ENCODE data around the gene PIAS4. TPM values are rescaled to one million over a fixed set of nuclear protein-coding genes. Genes with fewer than 3 reads are reported as not detected.

The PIAS4 gene
- total RNA-seq, 1 experiment from 2014 or later, result 17.3 TPM

- Histone ChIP-seq H3K27ac (ENCODE audit: low read length) (no peak overlapping the region), H3K4me2 (ENCODE audit: low read depth, low read length, poor library complexity, severe bottlenecking) (no peak overlapping the region), H3K9me2 (replicated peaks; ENCODE audit: insufficient read depth, low read length) (no peaks in the 10 kb centered on the region), H3K4me3 (ENCODE audit: low read length) (no peak overlapping the region), H4K20me1 (ENCODE audit: insufficient read depth, low read depth, low read length) (peaks cover 31% of the 10 kb centered on the region; the same call in 1 of the 2 replicates), H3K4me1 (ENCODE audit: low read length) (peaks cover 13% of the 10 kb centered on the region), H3K9ac (ENCODE audit: low read length) (no peak overlapping the region), H3K36me3 (ENCODE audit: insufficient read depth, low read length) (no peaks in the 10 kb centered on the region), H3K79me2 (ENCODE audit: low read length) (peaks cover 44% of the 10 kb centered on the region), H2AFZ (ENCODE audit: low read length) (no peak overlapping the region), H3K9me3 (ENCODE audit: low read length) (no peaks in the 10 kb centered on the region), H3K27me3 (ENCODE audit: low read length) (no peaks in the 10 kb centered on the region)
- DNase-seq, result no peak
Observed at GRCh38 chr19:4012975-4013634, 5.6 kb downstream of the PIAS4 start.

DNA sequence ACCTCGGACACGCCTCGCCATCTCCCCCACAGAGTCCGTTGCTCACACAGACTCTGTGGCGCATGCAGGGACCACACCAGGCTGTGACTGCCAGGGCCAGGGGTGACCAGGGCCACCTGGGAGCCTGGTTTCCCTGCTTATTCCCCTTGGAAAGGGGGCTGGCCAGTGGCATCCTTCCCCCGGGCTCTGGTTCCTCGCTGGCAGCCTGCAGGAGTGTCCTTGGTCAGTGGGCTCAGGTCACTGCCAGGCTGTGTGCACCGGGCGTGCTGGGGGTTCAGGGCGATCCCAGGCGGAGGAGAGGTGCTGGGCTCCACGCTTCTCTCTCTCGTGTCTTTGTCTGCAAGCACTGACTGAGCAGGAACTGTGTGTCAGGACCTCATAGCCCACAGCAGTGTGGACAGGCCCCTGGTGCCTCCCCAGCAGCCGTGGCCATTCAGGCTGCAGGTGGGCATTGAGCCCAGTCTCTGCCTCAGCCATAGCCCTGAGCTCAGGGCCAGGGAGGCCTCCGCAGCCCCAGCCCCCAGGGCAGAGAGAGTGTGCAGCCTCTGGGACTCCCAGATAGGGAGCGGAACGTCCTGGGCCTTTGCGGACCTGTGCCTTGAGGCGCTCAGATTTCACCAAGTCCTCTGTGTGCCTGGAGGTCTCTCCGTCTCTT lies 6.5 kb downstream of the PIAS4 start:
- H3K27me3 ChIP-seq (ENCODE audit: low read length), result no peaks in the 10 kb centered on the region
- H2AFZ ChIP-seq (ENCODE audit: low read length), result no peak overlapping the region
- no peaks in the 10 kb centered on the region for H3K9me3 ChIP-seq (ENCODE audit: low read length)
- no peak overlapping the region for H3K4me3 ChIP-seq (ENCODE audit: low read length)
- H3K79me2 ChIP-seq (ENCODE audit: low read length), result peaks cover 43% of the 10 kb centered on the region
- H4K20me1 ChIP-seq (ENCODE audit: insufficient read depth, low read depth, low read length), result peaks cover 22% of the 10 kb centered on the region; the same call in 1 of the 2 replicates
- H3K9me2 ChIP-seq (replicated peaks; ENCODE audit: insufficient read depth, low read length), result no peaks in the 10 kb centered on the region
- peaks cover 5% of the 10 kb centered on the region for H3K4me1 ChIP-seq (ENCODE audit: low read length)
- DNase-seq, result no peak
- H3K27ac ChIP-seq (ENCODE audit: low read length), result no peak overlapping the region
- no peak overlapping the region for H3K4me2 ChIP-seq (ENCODE audit: low read depth, low read length, poor library complexity, severe bottlenecking)
- H3K36me3 ChIP-seq (ENCODE audit: insufficient read depth, low read length), result no peaks in the 10 kb centered on the region
- no peak overlapping the region for H3K9ac ChIP-seq (ENCODE audit: low read length)

DNA sequence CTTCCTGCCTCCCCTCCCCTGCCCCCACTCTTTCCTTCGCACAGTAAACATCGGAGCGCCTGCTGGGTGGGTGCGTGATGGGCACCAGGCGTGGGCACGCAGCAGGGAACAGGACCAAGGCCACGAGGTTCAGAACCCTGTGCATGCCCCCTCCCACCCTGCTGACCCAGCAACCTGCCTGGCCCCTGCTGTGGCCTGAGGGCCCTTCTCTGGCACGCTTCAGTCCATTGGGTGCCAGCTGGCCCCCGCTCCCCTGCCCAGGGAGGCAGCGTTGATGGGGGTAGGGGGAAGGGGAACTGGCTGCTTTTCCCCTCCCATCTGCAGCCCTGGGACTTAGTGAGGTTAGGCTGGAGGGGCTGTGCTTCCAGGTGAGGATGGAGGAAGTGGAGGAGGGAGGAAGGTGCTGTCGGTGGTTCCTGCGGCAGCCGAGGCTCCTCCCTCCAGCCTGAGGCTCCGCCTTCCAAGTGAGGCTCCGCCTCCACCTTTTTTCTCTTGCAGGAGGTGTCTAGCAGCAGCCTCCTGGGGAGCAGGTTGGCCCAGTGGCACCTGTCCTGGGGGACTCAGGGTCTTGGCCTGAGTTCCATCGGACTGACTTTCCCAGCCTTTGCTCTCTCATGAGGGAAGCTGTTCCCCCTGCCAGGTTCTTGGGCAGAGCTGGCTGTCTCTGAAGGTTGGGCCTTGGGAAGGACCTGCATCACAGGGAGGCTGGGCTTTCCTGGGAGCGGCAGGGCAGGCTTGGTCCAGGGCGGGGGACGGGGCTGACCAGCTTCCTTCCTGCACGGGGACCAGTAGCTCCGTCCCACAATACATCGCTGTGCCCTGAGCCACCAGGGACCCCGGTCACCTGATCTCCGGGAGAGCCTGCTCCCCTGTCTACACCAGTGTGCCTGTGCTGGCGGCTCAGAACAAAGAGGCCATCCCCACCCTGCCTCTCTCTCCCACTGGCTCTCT lies 7.3 kb downstream of the PIAS4 start:
- no peaks in the 10 kb centered on the region for H3K36me3 ChIP-seq (ENCODE audit: insufficient read depth, low read length)
- H3K79me2 ChIP-seq (ENCODE audit: low read length), result peaks cover 35% of the 10 kb centered on the region
- H3K4me2 ChIP-seq (ENCODE audit: low read depth, low read length, poor library complexity, severe bottlenecking), result no peak overlapping the region
- H3K27me3 ChIP-seq (ENCODE audit: low read length), result no peaks in the 10 kb centered on the region
- peak; percentile 58 for DNase-seq
- peaks cover 18% of the 10 kb centered on the region; the same call in 1 of the 2 replicates for H4K20me1 ChIP-seq (ENCODE audit: insufficient read depth, low read depth, low read length)
- H3K4me1 ChIP-seq (ENCODE audit: low read length), result no peaks in the 10 kb centered on the region
- no peaks in the 10 kb centered on the region for H3K9me2 ChIP-seq (replicated peaks; ENCODE audit: insufficient read depth, low read length)
- no peaks in the 10 kb centered on the region for H3K9me3 ChIP-seq (ENCODE audit: low read length)
- no peak overlapping the region for H3K9ac ChIP-seq (ENCODE audit: low read length)
- H2AFZ ChIP-seq (ENCODE audit: low read length), result no peak overlapping the region
- H3K4me3 ChIP-seq (ENCODE audit: low read length), result no peak overlapping the region
- no peak overlapping the region for H3K27ac ChIP-seq (ENCODE audit: low read length)

DNA sequence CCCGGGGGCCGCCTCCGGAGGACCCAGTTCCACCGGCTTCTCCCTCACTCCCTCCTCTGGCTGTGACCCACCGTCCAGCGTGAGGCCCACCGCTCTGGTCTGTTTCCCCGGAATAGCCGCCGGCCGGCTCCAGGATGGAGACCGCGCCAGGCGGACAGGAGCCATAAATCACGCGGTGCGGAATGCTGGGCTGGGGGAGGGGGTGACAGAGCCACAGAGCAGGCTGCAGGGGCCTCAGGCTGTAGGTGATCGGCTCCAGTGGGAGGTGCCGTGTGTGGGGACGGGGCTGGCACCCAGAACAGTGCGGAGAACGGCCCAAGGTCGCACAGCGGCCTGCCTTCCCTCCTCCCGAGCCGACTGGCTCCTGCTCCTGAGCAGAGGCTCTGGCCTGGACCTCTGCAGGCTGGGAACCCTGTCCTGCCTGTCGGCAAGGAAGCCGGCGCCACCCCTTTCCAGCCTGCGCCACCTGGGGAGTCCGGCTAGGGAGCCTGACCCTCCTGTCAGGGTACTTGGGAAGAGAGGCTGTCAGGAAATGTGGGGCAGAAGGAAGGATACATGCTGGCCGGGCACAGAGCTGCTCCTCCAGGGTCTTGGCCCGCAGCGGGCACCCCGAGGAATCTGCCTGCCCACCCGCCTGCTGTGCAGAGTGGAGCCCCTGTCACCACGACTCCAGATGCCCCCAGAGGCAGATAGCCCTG lies 8.3 kb downstream of the PIAS4 start:
- Histone ChIP-seq H3K9me3 (ENCODE audit: low read length) (no peaks in the 10 kb centered on the region), H3K9ac (ENCODE audit: low read length) (no peak overlapping the region), H3K4me1 (ENCODE audit: low read length) (no peaks in the 10 kb centered on the region), H3K4me3 (ENCODE audit: low read length) (no peak overlapping the region), H3K79me2 (ENCODE audit: low read length) (peaks cover 31% of the 10 kb centered on the region), H3K9me2 (replicated peaks; ENCODE audit: insufficient read depth, low read length) (no peaks in the 10 kb centered on the region), H3K36me3 (ENCODE audit: insufficient read depth, low read length) (no peaks in the 10 kb centered on the region), H3K4me2 (ENCODE audit: low read depth, low read length, poor library complexity, severe bottlenecking) (no peak overlapping the region), H4K20me1 (ENCODE audit: insufficient read depth, low read depth, low read length) (peaks cover 18% of the 10 kb centered on the region; the same call in 1 of the 2 replicates), H3K27ac (ENCODE audit: low read length) (no peak overlapping the region), H3K27me3 (ENCODE audit: low read length) (no peaks in the 10 kb centered on the region), H2AFZ (ENCODE audit: low read length) (no peak overlapping the region)
- no peak for DNase-seq

DNA sequence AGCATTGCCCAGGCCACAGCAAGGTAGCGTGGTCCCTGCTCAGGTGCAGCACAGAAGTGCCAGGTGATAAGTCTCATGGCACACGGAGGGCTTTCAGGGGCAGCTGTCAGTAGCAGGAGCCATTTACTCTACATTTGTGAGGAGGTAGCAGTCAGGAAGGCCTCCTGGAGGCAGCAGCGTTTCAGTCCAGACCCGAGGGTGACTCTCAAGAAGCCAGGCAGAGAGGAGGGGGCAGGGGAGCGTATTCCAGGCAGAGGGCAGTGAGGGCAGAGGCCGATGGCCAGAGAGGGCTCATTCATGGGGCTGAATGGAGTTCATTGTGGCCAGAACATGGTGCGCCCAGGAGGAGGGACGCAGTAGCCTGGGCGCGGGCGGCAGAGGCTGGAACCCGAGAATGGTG lies 8.9 kb downstream of the PIAS4 start:
- Histone ChIP-seq H3K79me2 (ENCODE audit: low read length) (peaks cover 26% of the 10 kb centered on the region), H3K4me2 (ENCODE audit: low read depth, low read length, poor library complexity, severe bottlenecking) (no peak overlapping the region), H3K36me3 (ENCODE audit: insufficient read depth, low read length) (no peaks in the 10 kb centered on the region), H3K4me1 (ENCODE audit: low read length) (no peaks in the 10 kb centered on the region), H3K27me3 (ENCODE audit: low read length) (no peaks in the 10 kb centered on the region), H4K20me1 (ENCODE audit: insufficient read depth, low read depth, low read length) (peaks cover 13% of the 10 kb centered on the region; the same call in 1 of the 2 replicates), H3K9ac (ENCODE audit: low read length) (no peak overlapping the region), H3K9me3 (ENCODE audit: low read length) (no peaks in the 10 kb centered on the region), H3K9me2 (replicated peaks; ENCODE audit: insufficient read depth, low read length) (no peaks in the 10 kb centered on the region), H2AFZ (ENCODE audit: low read length) (no peak overlapping the region), H3K27ac (ENCODE audit: low read length) (no peak overlapping the region), H3K4me3 (ENCODE audit: low read length) (no peak overlapping the region)
- no peak for DNase-seq

DNA sequence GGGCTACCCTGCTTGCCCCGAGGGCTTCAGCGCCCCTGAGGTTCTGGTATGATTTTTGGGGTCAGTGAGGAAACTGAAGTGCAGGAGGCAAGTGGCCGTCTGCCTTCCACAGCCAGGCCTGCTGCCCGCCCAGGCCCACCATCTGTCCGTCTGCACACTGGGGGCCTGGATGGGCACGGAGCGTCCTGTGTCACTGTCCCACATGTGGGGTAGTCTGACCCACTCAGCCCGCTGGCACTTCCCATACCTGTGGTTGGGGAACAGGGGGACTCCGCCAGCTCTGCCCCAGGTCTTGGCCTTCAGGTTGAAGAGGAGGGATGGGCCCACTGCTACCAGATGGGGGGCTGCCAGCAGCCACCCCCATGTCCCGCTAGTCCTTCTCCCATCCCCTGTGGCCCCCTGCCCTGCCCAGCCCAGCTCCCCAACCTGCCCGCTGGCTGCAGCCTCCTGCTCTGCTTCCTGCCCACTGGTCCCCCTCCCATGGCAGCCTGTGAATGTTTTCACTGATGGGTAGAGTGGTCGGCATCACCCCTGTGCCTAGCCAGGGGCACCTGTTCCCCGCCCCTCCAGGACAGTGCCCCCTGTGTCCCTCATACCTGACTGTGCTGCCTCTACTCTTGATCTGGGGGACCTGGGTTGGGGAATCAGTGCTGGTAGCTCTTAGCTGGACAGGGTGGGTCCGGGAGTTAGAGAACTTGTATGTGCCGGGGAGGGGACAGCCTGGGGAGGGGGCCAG lies 9.5 kb downstream of the PIAS4 start:
- H3K4me3 ChIP-seq (ENCODE audit: low read length), result no peak overlapping the region
- 0 out of 2 replicates have a peak, but pooled peaks cover 2% of the 10 kb centered on the region for H3K4me1 ChIP-seq (ENCODE audit: low read length)
- no peaks in the 10 kb centered on the region for H3K36me3 ChIP-seq (ENCODE audit: insufficient read depth, low read length)
- no peak overlapping the region for H3K9ac ChIP-seq (ENCODE audit: low read length)
- DNase-seq, result no peak
- no peak overlapping the region for H3K4me2 ChIP-seq (ENCODE audit: low read depth, low read length, poor library complexity, severe bottlenecking)
- peaks cover 26% of the 10 kb centered on the region for H3K79me2 ChIP-seq (ENCODE audit: low read length)
- H2AFZ ChIP-seq (ENCODE audit: low read length), result no peak overlapping the region
- peaks cover 13% of the 10 kb centered on the region; the same call in 1 of the 2 replicates for H4K20me1 ChIP-seq (ENCODE audit: insufficient read depth, low read depth, low read length)
- no peaks in the 10 kb centered on the region for H3K9me2 ChIP-seq (replicated peaks; ENCODE audit: insufficient read depth, low read length)
- H3K9me3 ChIP-seq (ENCODE audit: low read length), result no peaks in the 10 kb centered on the region
- H3K27ac ChIP-seq (ENCODE audit: low read length), result no peak overlapping the region
- H3K27me3 ChIP-seq (ENCODE audit: low read length), result no peaks in the 10 kb centered on the region

GRCh38 chr19:4018140-4018613 lies 10.6 kb downstream of the PIAS4 start:
- no peak overlapping the region for H3K9ac ChIP-seq (ENCODE audit: low read length)
- H3K27ac ChIP-seq (ENCODE audit: low read length), result no peak overlapping the region
- H2AFZ ChIP-seq (ENCODE audit: low read length), result no peak overlapping the region
- no peak overlapping the region for H3K4me3 ChIP-seq (ENCODE audit: low read length)
- DNase-seq, result no peak
- H3K27me3 ChIP-seq (ENCODE audit: low read length), result no peaks in the 10 kb centered on the region
- H3K79me2 ChIP-seq (ENCODE audit: low read length), result peaks cover 26% of the 10 kb centered on the region
- 0 out of 2 replicates have a peak, but pooled peaks cover 2% of the 10 kb centered on the region for H3K4me1 ChIP-seq (ENCODE audit: low read length)
- no peaks in the 10 kb centered on the region for H3K9me2 ChIP-seq (replicated peaks; ENCODE audit: insufficient read depth, low read length)
- H3K9me3 ChIP-seq (ENCODE audit: low read length), result no peaks in the 10 kb centered on the region
- H3K36me3 ChIP-seq (ENCODE audit: insufficient read depth, low read length), result no peaks in the 10 kb centered on the region
- H4K20me1 ChIP-seq (ENCODE audit: insufficient read depth, low read depth, low read length), result peaks cover 13% of the 10 kb centered on the region; the same call in 1 of the 2 replicates
- H3K4me2 ChIP-seq (ENCODE audit: low read depth, low read length, poor library complexity, severe bottlenecking), result no peak overlapping the region

Measured in Karpas-422 (cell line).